ENCODE data around the gene SREK1. TPM values are rescaled to one million over a fixed set of nuclear protein-coding genes. Genes with fewer than 3 reads are reported as not detected.

Gene SREK1
- total and polyA plus RNA-seq, 9 of the 15 experiments (the other 6 are each of a cell fraction or from before 2014, with no cell fraction given) = 40.8 to 128 (median 81.9) TPM

- TF ChIP-seq PCBP1 (IDR thresholded peaks at IDR 0.05; ENCODE audit: low read depth, low read length, poor library complexity, severe bottlenecking) (no peak), CSDE1 (IDR thresholded peaks at IDR 0.05) (no peak), RCOR1 (IDR thresholded peaks at IDR 0.05; ENCODE audit: borderline replicate concordance in 1 of 2, low read depth in 2 of 2, low read length in 2 of 2) (no peak), ZNF140 (CRISPR knock-in tag; IDR thresholded peaks at IDR 0.05) (no peak), HCFC1 (IDR thresholded peaks at IDR 0.05; ENCODE audit: low read depth, low read length) (no peak), ZNF589 (CRISPR knock-in tag; IDR thresholded peaks at IDR 0.05; ENCODE audit: low read depth) (no peak), CXXC5 (CRISPR knock-in tag; IDR thresholded peaks at IDR 0.05) (no peak), USF1 (CRISPR knock-in tag; IDR thresholded peaks at IDR 0.05) (no peak)
Measured at GRCh38 chr5:66206465-66206864, 62.4 kb downstream of the SREK1 start (continued).

- in situ Hi-C loops (cut with MboI) (no loop called here), intact Hi-C loops (cut with micrococcal nuclease) (no loop called here)
- BruUV-seq (replicated peaks) = no TSS peak
- Histone ChIP-seq H3K4me1 (replicated peaks in 1 of 2; ENCODE audit: control insufficient read depth in 2 of 2, insufficient read depth in 2 of 2, low read length in 2 of 2) (peaks cover 6 to 7% of the 10 kb centered on the region in 2 experiments; a peak in 2 of 5 replicates), H3K36me3 (ENCODE audit: control insufficient read depth, insufficient read depth, low read length) (no peaks in the 10 kb centered on the region), H2AFZ (ENCODE audit: low read depth, low read length) (no peak overlapping the region), H3K9ac (ENCODE audit: insufficient read depth in 1 of 2, low read depth in 2 of 2, low read length in 2 of 2) (no peak overlapping the region), H3K4me2 (ENCODE audit: insufficient read depth, low read length) (no peak overlapping the region), H4K20me1 (replicated peaks; ENCODE audit: control insufficient read depth, insufficient read depth, low read length) (no peaks in the 10 kb centered on the region; the same call in 1 of the 2 replicates), H3K4me3 (no peak overlapping the region), H3K27ac (ENCODE audit: extremely low read depth, low read depth, low read length) (no peak overlapping the region), H3K79me2 (ENCODE audit: control insufficient read depth, insufficient read depth, low read length) (no peaks in the 10 kb centered on the region), H3K27me3 (ENCODE audit: control insufficient read depth in 2 of 2, insufficient read depth in 2 of 2, low read length in 2 of 2) (no peaks in the 10 kb centered on the region), H3K9me1 (ENCODE audit: control insufficient read depth, insufficient read depth, low read length) (no peaks in the 10 kb centered on the region), H3K9me3 (replicated peaks; ENCODE audit: control insufficient read depth, insufficient read depth, low read depth, low read length) (no peaks in the 10 kb centered on the region)
- CTCF ChIA-PET (ENCODE audit: low intra/inter-chr PET ratio) = no interaction called here
- POLR2A ChIA-PET = no interaction called here
- DNase-seq (ENCODE audit: extremely low read depth in 1 of 4, low spot score in 3 of 4) = no peak
- FAIRE-seq = no peak
- 59% methylated on average over 10 of the region's 10 CpGs for WGBS (ENCODE audit: insufficient coverage, low coverage, missing lambda C conversion rate)
- no peak for ATAC-seq
- TF ChIP-seq ZFP1 (CRISPR knock-in tag; IDR thresholded peaks at IDR 0.05) (no peak), ZNF263 (CRISPR knock-in tag; IDR thresholded peaks at IDR 0.05; ENCODE audit: borderline replicate concordance) (peak; percentile 79)
Measured at GRCh38 chr5:66207800-66208561, 63.9 kb downstream of the SREK1 start.
